Measurements from ENCODE around the gene AQR.
"Not testable (repeated sequence)": the region's sequence is repeated elsewhere in the genome, so short reads cannot be mapped to it uniquely, and the experiment has no call there.

Gene AQR
- 142 to 169 (median 150) reads per million in 4 experiments for total RNA-seq

DNA sequence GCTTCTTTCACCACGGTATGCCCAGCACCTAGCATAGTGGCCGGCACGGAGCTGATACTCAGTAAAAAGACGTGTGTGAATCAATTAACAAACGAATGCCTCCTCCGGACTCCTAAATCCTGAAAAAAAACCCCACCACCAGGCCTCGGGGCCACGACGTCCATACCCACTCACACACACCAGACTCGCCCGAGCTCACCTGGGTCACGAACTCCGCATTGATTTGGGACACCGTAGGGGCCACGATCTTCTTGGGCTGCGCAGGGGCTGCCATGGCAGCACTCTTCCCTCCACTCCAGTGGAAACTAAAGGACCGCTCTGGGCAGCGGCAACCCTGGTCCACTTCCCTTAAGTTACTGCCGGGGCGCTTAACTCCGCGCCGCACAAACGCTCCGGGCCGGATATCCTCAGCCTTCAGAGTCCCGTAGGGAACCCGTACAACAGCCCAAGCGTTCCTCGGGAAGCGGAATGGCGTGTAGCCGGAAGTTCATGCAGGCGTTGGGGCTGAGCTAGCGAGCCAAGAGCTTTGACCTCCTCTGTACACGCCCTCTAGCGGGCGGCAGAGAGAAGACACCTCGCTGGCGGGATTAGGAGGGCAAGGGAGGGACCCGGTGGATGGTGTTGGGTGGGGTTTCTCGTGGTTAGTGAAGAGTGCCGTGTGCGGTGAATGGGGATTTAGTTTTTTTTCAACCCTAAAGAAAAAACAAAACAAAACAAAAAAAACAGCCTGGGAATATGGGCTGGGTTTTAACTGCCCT is at the start of gene AQR:
Gene AQR, minus strand, starts transcription at position 403 of the 758 bp plus-strand sequence. Its CDS starts 129 bp downstream, at position 274.
- DNase-seq, result peak; percentile 90

DNA sequence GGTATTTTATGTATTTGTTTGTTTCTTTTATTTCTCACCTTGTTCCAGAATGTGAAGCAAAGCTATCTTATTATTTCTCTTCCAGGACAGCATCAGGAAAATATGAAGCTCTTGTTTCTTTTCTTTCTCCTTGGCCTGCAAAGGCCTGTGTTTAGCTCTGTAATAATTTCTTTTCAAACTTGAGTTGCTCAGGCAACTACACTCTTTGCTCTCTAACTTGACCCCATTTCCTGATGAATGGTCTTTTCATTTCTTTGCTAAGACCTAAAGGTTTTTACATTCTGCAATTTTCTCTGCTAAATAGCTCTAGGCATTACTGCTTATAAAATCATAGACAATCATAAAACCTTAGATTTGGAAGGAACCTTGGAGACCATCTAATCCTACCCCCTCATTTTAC is 44.7 kb upstream of the AQR start:
- DNase-seq, result no peak

- DNase-seq, result no peak
Measured at GRCh38 chr15:35013370-35013769, 43.8 kb upstream of the AQR start.

DNA sequence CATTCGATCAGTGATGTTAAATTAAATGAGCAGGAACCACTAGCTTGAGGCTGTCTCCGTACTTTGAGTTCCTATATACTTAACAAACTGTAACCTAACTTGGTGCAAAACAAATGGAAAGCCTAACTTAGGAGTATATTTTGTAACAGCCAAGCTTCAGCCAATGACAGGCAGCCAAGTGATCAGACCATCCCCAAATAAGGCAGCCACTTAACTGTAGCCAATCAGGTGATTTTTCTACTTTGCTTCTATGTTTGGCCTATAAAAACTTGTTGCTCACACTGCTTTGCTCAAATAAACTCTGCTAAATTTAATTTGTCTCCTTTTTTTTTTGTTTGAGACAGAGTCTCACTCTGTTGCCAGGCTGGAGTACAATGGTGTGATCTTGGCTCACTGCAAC is 37.9 kb upstream of the AQR start:
- no peak for DNase-seq

GRCh38 chr15:35005933-35006332 is 36.4 kb upstream of the AQR start:
- DNase-seq, result no peak

DNA sequence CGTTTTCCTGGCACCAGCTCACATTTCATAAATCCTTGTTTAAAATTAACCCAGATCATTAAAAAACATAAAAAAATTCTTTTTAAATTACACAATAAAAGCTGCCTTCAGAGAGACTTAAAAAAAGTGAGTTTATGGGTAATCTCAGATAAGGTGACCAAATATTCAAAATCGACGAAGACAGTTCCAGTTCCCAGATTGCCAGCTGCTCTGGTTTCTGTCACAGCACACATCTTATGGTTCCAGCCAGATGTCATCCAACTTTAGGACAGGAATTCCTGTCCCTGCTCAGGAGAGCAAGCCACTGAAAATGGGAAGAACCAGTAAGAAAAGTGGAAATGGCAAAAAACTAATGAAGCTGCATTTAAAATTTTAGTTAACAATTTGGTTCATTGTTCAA is 34.4 kb upstream of the AQR start:
- no peak for DNase-seq

DNA sequence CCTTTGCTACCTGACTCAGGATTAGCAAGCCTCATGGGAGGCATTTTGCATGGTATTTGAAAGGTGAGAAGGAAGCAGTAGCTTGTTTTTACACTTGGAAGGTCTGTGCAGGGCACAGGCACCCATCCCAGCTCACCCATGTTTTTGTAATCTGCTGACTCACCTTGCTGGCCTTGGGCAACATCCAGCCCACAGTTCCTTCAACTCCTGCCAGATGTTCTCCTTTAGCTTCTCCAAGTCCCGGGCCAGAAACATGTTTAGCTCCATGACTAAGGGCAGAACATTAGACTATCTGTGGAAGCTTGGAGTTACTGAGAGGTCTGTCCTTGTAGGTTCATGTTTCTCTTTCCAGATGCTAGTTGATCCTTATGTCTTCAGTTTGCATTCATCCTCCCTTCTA is 31.0 kb upstream of the AQR start:
- DNase-seq, result no peak

DNA sequence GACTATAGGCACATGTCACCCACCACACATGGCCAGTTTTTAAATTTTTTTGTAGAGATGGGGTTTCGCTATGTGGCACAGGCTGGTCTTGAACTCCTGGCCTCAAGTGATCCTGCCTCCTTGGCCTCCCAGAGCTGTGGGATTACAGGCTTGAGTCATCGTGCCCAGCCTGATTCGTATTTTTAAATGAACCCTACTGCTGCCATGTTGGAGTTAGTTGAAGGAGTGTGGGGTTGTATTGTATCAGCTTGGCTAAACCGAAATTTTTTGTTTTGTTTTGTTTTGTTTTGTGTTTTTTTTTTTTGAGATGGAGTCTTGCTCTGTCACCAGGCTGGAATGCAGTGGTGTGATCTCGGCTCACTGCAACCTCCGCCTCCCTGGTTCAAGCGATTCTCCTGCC is 30.4 kb upstream of the AQR start:
- no peak for DNase-seq

- DNase-seq, result no peak
Measured at GRCh38 chr15:34994925-34995324, 25.4 kb upstream of the AQR start.

DNA sequence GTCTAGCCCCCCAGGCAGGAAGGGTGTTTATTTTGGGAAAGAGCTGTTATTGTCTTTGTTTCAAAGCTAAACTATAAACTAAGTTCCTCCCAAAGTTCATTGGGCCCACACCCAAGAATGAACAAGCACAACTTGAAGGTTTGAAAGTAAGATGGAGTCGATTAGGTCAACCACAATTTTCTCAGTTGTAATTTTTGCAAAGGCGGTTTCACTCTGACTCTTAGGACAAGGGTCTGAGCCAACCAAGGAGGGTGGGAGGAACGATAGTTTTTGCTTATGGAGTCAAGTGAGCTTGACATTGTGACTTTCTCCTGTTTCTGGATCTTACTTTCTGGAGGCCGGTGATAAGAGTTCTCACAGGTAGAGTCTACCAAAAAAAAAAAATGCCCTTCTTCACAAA is 24.3 kb upstream of the AQR start:
- no peak for DNase-seq

DNA sequence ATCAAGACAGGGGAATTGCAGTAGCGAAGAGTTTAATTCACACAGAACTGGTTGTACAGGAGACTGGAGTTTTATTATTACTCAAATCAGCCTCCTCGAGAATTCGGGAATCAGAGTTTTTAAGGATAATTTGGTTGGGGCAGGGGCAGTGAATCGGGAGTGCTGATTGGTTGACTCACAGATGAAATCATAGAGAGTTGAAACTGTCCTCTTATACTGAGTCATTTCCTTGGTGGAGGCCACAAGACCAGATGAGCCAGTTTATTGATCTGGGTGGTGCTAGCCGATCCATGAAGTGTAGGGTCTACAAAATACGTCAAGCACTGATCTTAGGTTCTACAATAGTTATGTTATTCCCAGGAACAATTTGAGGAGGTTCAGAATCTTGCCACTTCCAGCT is 23.9 kb upstream of the AQR start:
- no peak for DNase-seq

DNA sequence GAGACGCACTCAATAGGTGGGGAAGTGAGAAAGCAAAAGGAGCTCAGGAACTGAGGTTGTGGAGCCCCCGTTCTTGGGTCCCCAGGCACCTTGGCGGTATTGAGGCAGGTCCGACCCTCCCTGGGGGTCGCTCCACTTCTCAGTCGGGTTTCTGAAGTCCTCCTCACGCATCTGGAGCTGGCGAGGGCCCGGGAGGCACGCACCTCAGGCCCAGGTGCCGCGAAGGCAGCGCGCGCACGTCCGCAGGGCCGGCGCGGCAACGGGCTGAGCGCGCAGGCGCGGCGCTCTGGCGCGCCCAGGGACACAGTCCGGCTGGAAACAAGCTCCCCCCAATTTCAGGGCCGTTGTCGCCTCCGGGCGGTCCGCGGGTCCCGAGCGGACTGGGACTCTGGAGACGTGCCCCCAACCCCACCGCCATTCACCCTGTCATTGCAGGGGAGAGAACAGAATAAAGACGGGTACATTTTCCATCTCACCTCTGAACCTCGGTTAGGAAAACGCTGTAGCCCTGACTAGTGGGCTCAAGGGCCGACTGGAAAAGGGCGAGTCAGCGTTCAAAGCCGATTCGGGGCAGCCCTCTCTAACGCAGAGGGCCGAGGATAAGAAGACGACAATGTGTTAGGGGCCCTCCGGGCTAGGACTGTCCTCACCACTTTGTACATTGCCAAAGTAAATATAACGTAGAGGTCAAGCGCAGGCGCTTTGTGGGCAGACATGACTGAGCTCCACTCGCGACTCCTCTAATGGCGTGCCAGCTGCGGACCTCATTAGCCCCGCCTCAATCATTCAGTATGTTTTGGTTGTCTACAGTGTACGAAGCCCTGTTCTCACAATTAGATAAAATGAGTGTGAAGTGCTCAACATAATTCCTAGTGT is 18.7 kb upstream of the AQR start, which contains the start of gene ZNF770:
Gene ZNF770, minus strand, starts transcription at position 261 of the 876 bp plus-strand sequence. CDS start 4,853 bp downstream, outside the sequence.
- peak; percentile 71 for DNase-seq

DNA sequence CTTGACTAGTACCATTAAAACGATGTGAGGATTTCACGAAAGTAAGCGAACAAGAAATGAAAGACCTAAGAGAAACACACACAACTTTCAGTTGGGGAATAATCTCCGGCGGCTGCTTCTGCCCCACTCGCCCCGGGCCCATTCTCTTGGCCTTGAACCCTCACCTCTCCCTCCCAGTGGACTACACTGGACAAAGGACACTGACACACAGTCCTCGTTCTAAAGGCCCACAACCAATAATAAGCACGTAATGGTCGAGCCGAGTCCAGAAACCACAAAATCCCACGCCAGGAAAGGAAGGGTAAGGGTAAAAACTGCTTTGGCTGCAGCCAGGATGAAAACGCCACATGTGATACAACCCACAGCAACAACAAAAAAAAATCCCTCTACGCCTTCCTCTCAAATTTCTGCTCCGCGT is 18.1 kb upstream of the AQR start:
- no peak for DNase-seq

DNA sequence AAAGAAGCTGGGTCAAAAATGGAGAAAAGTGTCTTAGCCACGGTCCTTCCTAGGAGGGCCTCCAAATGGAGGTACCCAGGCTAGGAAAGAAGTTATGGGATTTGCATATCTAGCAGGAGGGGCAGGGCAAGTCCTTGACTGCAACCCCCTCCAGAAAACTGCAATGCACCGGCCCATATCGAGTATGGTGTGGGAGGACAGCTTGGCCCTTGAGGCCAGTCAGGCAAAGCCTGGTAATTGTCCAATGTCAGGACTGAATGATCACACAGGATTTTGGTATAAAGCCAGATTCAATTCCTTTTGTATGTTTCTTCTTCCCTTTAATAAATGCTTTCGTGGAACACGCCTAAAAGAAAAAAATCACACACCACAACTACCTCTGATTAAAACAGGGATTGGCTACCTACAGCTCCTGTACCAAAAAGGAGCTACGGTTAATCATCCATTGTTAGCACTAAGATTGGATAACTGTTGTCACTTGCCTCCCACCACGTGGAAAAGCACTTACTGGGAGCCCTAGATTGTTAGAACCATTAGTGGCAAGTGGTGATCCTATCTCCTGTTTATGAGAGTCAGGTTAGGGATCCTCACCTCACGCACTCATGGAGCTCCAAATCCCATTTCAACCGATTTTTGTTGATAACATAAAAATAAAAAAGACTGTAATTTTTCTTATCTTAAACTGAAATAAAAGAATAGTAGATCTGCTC is 17.4 kb upstream of the AQR start:
- DNase-seq, result no peak

GRCh38 chr15:34986326-34986725 is 16.8 kb upstream of the AQR start:
- no peak for DNase-seq

- no peak for DNase-seq
Measured at GRCh38 chr15:34984889-34985630, 15.5 kb upstream of the AQR start.

- DNase-seq, result no peak
Measured at GRCh38 chr15:34976743-34977142, 7.2 kb upstream of the AQR start.

- no peak for DNase-seq
Measured at GRCh38 chr15:34976073-34976472, 6.5 kb upstream of the AQR start.

GRCh38 chr15:34973512-34973911 is 4.0 kb upstream of the AQR start:
- DNase-seq, result no peak

GRCh38 chr15:34970098-34970643 is 629 bp upstream of the AQR start:
- DNase-seq, result not testable (repeated sequence)

- no peak for DNase-seq
Measured at GRCh38 chr15:34964277-34964676, 5.3 kb downstream of the AQR start.

DNA sequence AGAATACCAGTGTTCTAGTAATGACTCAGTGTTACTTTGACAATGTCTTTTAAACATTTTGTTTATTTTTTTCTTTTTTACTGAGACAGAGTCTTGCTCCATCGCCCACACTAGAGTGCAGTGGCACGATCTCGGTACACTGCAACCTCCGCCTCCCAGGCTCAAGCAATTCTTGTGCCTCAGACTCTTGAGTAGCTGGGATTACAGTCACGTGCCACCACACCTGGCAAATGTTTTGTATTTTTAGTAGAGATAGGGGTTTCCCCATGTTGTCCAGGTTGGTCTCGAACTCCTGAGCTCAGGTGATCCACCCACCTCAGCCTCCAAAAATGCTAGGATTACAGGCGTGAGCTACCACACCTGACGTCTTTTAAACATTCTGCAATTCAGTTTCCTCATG is 15.7 kb downstream of the AQR start:
- no peak for DNase-seq

Measured in effector CD8-positive, alpha-beta T cell (primary cell).